OCI-LY3 (cell line): Measurements from ENCODE around the gene TCF12.
"Not testable (repeated sequence)": the region's sequence is repeated elsewhere in the genome, so short reads cannot be mapped to it uniquely, and the experiment has no call there.

Experiments used
- H2AFZ ChIP-seq: fragments of 200-600, 300-600 bp; shearing (Covaris generic); 2 replicates; pipeline ENCODE4 v1.6.0; 2014; ENCODE audit warnings: antibody characterized with exemption, low read depth, low read length
- H3K27ac ChIP-seq: fragments of 200-600, 300-600 bp; sonication (generic); 2 replicates; pipeline ENCODE4 v1.5.1; 2014; ENCODE audit warnings: mild to moderate bottlenecking, low read length, moderate library complexity, mixed read lengths
- H3K27me3 ChIP-seq: fragments of 200-600, 300-600 bp; sonication (generic); 2 replicates; pipeline ENCODE4 v1.6.1; 2014; ENCODE audit warnings: low read depth, low read length, mixed read lengths
- H3K36me3 ChIP-seq: fragments of 200-600, 300-600 bp; sonication (generic); replicated peaks from 2 replicates; pipeline ENCODE3; 2014; ENCODE audit warnings: low read depth, low read length, mixed read lengths
- H3K4me1 ChIP-seq: fragments of 300-600, 200-600 bp; sonication (generic); 2 replicates; pipeline ENCODE4 v1.6.1; 2014; ENCODE audit warnings: low read length, mixed read lengths
- H3K4me2 ChIP-seq: fragments of 200-600, 300-600 bp; sonication (generic); 2 replicates; pipeline ENCODE4 v1.6.1; 2014; ENCODE audit warnings: low read length, mixed read lengths
- H3K4me3 ChIP-seq: fragments of 300-600, 200-600 bp; sonication (generic); 2 replicates; pipeline ENCODE4 v1.5.1; 2014; ENCODE audit warnings: antibody characterized with exemption, mild to moderate bottlenecking, low read length, moderate library complexity
- H3K79me2 ChIP-seq: fragments of 300-600, 200-600 bp; shearing (Covaris generic); 2 replicates; pipeline ENCODE4 v1.6.1; 2014; ENCODE audit warnings: mild to moderate bottlenecking, low read length, mixed read lengths
- H3K9ac ChIP-seq: fragments of 300-600, 200-600 bp; shearing (Covaris generic); 2 replicates; pipeline ENCODE4 v1.6.0; 2014; ENCODE audit warnings: mild to moderate bottlenecking, low read length, moderate library complexity
- H3K9me3 ChIP-seq: fragments of 200-600, 300-600 bp; shearing (Covaris generic); 2 replicates; pipeline ENCODE4 v1.6.1; 2014; ENCODE audit warnings: low read length, mixed read lengths; ENCODE audit not compliant: insufficient read depth
- H4K20me1 ChIP-seq: fragments of 200-600, 300-600 bp; sonication (generic); 2 replicates; pipeline ENCODE4 v1.6.1; 2016; ENCODE audit warnings: low read length, mixed read lengths; ENCODE audit not compliant: insufficient read depth
- EZH2phosphoT487 ChIP-seq: fragments of 200-600 bp; shearing (Covaris generic); IDR thresholded peaks from 2 replicates; pipeline ENCODE4 v1.6.1; 2018; ENCODE audit warnings: antibody characterized with exemption, mixed run types, low read depth
- TF ChIP-seq, protein P1 (sequence below): fragments of 200-600, 300-600 bp; sonication (generic); IDR thresholded peaks from 2 replicates; pipeline ENCODE4 v1.5.1; 2014; ENCODE audit warnings: antibody characterized with exemption, low read length, low read depth

TCF12 gene

GRCh38 chr15:56950979-56951378 is 32.5 kb downstream of the TCF12 start:
- Histone ChIP-seq H3K27me3 (no peaks in the 10 kb centered on the region), H3K79me2 (peaks cover 38% of the 10 kb centered on the region), H4K20me1 (peaks cover 71% of the 10 kb centered on the region), H3K9ac (no peak overlapping the region), H3K27ac (no peak overlapping the region), H3K4me3 (peak overlapping the region; percentile 13; the same call in 1 of the 2 replicates), H3K36me3 (peaks cover 8% of the 10 kb centered on the region), H3K9me3 (no peaks in the 10 kb centered on the region), H3K4me1 (peaks cover 13% of the 10 kb centered on the region), H3K4me2 (peak overlapping the region; percentile 29), H2AFZ (no peak overlapping the region)
- TF ChIP-seq EZH2phosphoT487 = no peak
- TF ChIP-seq, protein P1, sequence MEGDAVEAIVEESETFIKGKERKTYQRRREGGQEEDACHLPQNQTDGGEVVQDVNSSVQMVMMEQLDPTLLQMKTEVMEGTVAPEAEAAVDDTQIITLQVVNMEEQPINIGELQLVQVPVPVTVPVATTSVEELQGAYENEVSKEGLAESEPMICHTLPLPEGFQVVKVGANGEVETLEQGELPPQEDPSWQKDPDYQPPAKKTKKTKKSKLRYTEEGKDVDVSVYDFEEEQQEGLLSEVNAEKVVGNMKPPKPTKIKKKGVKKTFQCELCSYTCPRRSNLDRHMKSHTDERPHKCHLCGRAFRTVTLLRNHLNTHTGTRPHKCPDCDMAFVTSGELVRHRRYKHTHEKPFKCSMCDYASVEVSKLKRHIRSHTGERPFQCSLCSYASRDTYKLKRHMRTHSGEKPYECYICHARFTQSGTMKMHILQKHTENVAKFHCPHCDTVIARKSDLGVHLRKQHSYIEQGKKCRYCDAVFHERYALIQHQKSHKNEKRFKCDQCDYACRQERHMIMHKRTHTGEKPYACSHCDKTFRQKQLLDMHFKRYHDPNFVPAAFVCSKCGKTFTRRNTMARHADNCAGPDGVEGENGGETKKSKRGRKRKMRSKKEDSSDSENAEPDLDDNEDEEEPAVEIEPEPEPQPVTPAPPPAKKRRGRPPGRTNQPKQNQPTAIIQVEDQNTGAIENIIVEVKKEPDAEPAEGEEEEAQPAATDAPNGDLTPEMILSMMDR = no peak

DNA sequence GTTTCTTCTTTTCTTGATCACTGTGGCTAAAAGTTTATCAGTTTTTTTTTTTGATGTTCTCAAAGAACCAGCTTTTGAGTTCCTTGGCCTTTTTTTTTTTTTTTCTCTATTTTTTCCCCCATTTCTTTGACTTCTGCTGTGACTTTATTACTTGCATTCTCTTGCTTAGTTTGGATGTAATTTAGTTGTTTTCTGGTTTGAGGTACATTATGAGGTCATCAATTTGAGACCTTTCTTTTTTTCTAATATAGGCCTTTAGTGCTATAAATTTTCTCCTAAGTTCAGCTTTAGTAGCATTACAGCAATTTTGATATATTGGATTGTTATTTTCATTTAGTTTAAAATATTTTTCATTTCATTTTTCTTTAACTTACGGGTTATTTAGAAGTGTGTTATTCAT is 35.3 kb downstream of the TCF12 start:
- Histone ChIP-seq H3K9ac (no peak overlapping the region), H4K20me1 (peaks cover 58% of the 10 kb centered on the region), H3K36me3 (no peaks in the 10 kb centered on the region), H3K4me3 (no peak overlapping the region), H2AFZ (no peak overlapping the region), H3K27me3 (no peaks in the 10 kb centered on the region), H3K4me2 (no peak overlapping the region), H3K9me3 (peaks cover 3% of the 10 kb centered on the region; the same call in 1 of the 2 replicates), H3K27ac (no peak overlapping the region), H3K4me1 (peaks cover 13% of the 10 kb centered on the region), H3K79me2 (peaks cover 46% of the 10 kb centered on the region)
- TF ChIP-seq EZH2phosphoT487 = no peak
- TF ChIP-seq, protein P1 = no peak

DNA sequence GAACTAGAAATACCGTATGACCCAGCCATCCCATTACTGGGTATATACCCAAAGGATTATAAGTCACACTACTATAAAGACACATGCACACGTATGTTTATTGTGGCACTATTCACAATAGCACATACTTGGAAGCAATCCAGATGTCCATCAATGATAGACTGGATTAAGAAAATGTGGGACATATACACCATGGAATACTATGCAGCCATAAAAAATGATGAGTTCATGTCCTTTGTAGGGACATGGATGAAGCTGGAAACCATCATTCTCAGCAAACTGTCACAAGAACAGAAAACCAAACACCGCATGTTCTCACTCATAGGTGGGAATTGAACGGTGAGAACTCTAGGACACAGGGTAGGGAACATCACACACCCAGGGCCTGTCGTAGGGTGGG is 36.6 kb downstream of the TCF12 start:
- not testable (repeated sequence) for H2AFZ ChIP-seq, H3K4me2 ChIP-seq, H3K27ac ChIP-seq, H3K9me3 ChIP-seq, H3K27me3 ChIP-seq, H3K9ac ChIP-seq, H3K36me3 ChIP-seq, H3K4me3 ChIP-seq
- H4K20me1 ChIP-seq = peaks cover 51% of the 10 kb centered on the region
- peaks cover 17% of the 10 kb centered on the region for H3K4me1 ChIP-seq
- peaks cover 50% of the 10 kb centered on the region for H3K79me2 ChIP-seq

DNA sequence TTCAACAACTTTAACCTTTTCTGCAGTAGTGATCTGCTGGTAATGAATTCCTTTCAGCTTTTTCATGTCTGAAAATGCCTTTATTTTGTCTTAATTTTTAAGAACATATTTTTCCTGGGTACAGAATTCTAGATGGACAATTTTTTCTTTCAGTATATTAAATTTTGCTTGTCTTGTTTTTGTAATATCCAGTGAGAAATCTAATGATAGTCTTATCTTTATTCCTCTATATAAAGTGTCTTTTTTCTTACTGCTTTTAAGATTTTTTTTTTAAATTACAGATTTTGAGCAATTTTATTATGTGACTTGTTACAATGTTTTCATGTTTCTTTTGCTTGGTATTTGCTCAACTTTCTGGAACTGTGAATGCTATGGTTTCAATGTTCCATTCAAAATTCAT is 38.1 kb downstream of the TCF12 start:
- H3K4me3 ChIP-seq = no peak overlapping the region
- H3K36me3 ChIP-seq = no peaks in the 10 kb centered on the region
- TF ChIP-seq EZH2phosphoT487 = no peak
- TF ChIP-seq, protein P1 = no peak
- H3K4me1 ChIP-seq = peaks cover 10% of the 10 kb centered on the region
- no peak overlapping the region for H3K27ac ChIP-seq
- H3K27me3 ChIP-seq = no peaks in the 10 kb centered on the region
- no peak overlapping the region for H3K4me2 ChIP-seq
- H3K79me2 ChIP-seq = peaks cover 54% of the 10 kb centered on the region
- no peak overlapping the region for H3K9ac ChIP-seq
- peaks cover 36% of the 10 kb centered on the region for H4K20me1 ChIP-seq
- no peak overlapping the region for H2AFZ ChIP-seq
- peaks cover 3% of the 10 kb centered on the region; the same call in 1 of the 2 replicates for H3K9me3 ChIP-seq
